ENCODE results near the gene PAPPA. TPM values are rescaled to one million over a fixed set of nuclear protein-coding genes. Genes with fewer than 3 reads are reported as not detected.

Gene PAPPA
- total RNA-seq, 1 donor from 2014 or later, result 0.15 TPM

- no peak overlapping the region for H2AFZ ChIP-seq (replicated peaks)
- H3K27ac Mint-ChIP-seq, result no peak overlapping the region
- H3K4me1 ChIP-seq, result peaks cover 7% of the 10 kb centered on the region
- H3K9ac ChIP-seq, result no peak overlapping the region
- no peak overlapping the region for H3K4me3 Mint-ChIP-seq
- no peaks in the 10 kb centered on the region for H3K36me3 ChIP-seq
- H3K79me2 ChIP-seq (ENCODE audit: low read depth), result no peaks in the 10 kb centered on the region
- H3K27me3 ChIP-seq, result peaks cover 78% of the 10 kb centered on the region
- no peak overlapping the region for H3K4me3 ChIP-seq
- peaks cover 38% of the 10 kb centered on the region for H4K20me1 ChIP-seq (ENCODE audit: low read depth)
- peaks cover 13% of the 10 kb centered on the region for H3F3A ChIP-seq (ENCODE audit: low read depth)
- no peak for TF ChIP-seq EZH2phosphoT487 (IDR thresholded peaks at IDR 0.05)
- no peak for TF ChIP-seq EZH2 (IDR thresholded peaks at IDR 0.05)
- no peak for TF ChIP-seq CTCF (IDR thresholded peaks at IDR 0.05)
- no peak overlapping the region for H3K4me2 ChIP-seq
- H3K9me3 Mint-ChIP-seq, result peaks cover 3% of the 10 kb centered on the region
- peaks cover 38% of the 10 kb centered on the region for H3K27me3 Mint-ChIP-seq (ENCODE audit: insufficient read depth, low read depth)
- peaks cover 6% of the 10 kb centered on the region for H3K36me3 Mint-ChIP-seq
- no peak for DNase-seq (ENCODE audit: low spot score)
- no peak overlapping the region for H3K27ac ChIP-seq
- H3K9me3 ChIP-seq (ENCODE audit: low read depth), result no peaks in the 10 kb centered on the region
- peaks cover 42% of the 10 kb centered on the region for H3K4me1 Mint-ChIP-seq
Observed at GRCh38 chr9:116316246-116316645, 162.7 kb downstream of the PAPPA start.

GRCh38 chr9:116317503-116317902 lies 163.9 kb downstream of the PAPPA start:
- H3K27me3 ChIP-seq, result peaks cover 90% of the 10 kb centered on the region
- H3K79me2 ChIP-seq (ENCODE audit: low read depth), result no peaks in the 10 kb centered on the region
- no peak overlapping the region for H3K9ac ChIP-seq

GRCh38 chr9:116318468-116319374 lies 165.1 kb downstream of the PAPPA start:
- no peak overlapping the region for H3K27ac Mint-ChIP-seq
- Histone ChIP-seq H3K4me3 (no peak overlapping the region), H3K4me2 (no peak overlapping the region), H3K27ac (no peak overlapping the region), H3K9ac (no peak overlapping the region), H3K4me1 (peaks cover 22% of the 10 kb centered on the region), H3F3A (ENCODE audit: low read depth) (peaks cover 13% of the 10 kb centered on the region), H3K36me3 (no peaks in the 10 kb centered on the region), H2AFZ (replicated peaks) (no peak overlapping the region), H3K9me3 (ENCODE audit: low read depth) (no peaks in the 10 kb centered on the region), H3K79me2 (ENCODE audit: low read depth) (no peaks in the 10 kb centered on the region), H4K20me1 (ENCODE audit: low read depth) (peaks cover 49% of the 10 kb centered on the region), H3K27me3 (peaks cover 94% of the 10 kb centered on the region)
- peaks cover 3% of the 10 kb centered on the region for H3K36me3 Mint-ChIP-seq
- H3K9me3 Mint-ChIP-seq, result no peaks in the 10 kb centered on the region
- TF ChIP-seq EZH2phosphoT487 (IDR thresholded peaks at IDR 0.05) (peak; percentile 99), CTCF (IDR thresholded peaks at IDR 0.05) (no peak), EZH2 (IDR thresholded peaks at IDR 0.05) (no peak)
- no peak overlapping the region for H3K4me3 Mint-ChIP-seq
- peaks cover 38% of the 10 kb centered on the region for H3K27me3 Mint-ChIP-seq (ENCODE audit: insufficient read depth, low read depth)
- peaks cover 61% of the 10 kb centered on the region for H3K4me1 Mint-ChIP-seq
- peak; percentile 97 for DNase-seq (ENCODE audit: low spot score)

More at GRCh38 chr9:116317503-116317902, 163.9 kb downstream of the PAPPA start:
- Histone ChIP-seq H3K4me2 (no peak overlapping the region), H3K4me3 (no peak overlapping the region), H4K20me1 (ENCODE audit: low read depth) (peaks cover 40% of the 10 kb centered on the region), H3K9me3 (ENCODE audit: low read depth) (no peaks in the 10 kb centered on the region), H3K27ac (no peak overlapping the region), H2AFZ (replicated peaks) (no peak overlapping the region), H3K4me1 (peaks cover 10% of the 10 kb centered on the region), H3F3A (ENCODE audit: low read depth) (peaks cover 13% of the 10 kb centered on the region), H3K36me3 (no peaks in the 10 kb centered on the region)
- Mint-ChIP-seq H3K4me1 (peaks cover 49% of the 10 kb centered on the region), H3K36me3 (peaks cover 6% of the 10 kb centered on the region), H3K27me3 (ENCODE audit: insufficient read depth, low read depth) (peaks cover 40% of the 10 kb centered on the region), H3K4me3 (no peak overlapping the region), H3K27ac (no peak overlapping the region), H3K9me3 (peaks cover 3% of the 10 kb centered on the region)
- TF ChIP-seq EZH2phosphoT487 (IDR thresholded peaks at IDR 0.05), result no peak
- TF ChIP-seq EZH2 (IDR thresholded peaks at IDR 0.05), result no peak
- TF ChIP-seq CTCF (IDR thresholded peaks at IDR 0.05), result no peak
- no peak for DNase-seq (ENCODE audit: low spot score)

Data from neural progenitor cell (in vitro differentiated cells).